GM12874 (cell line): Measurements from ENCODE around the gene KLF12.

Source experiments
- CTCF ChIP-seq: IDR thresholded peaks from 2 replicates; pipeline ENCODE4 v1.5.1; 2011; ENCODE audit warnings: low read depth, mild to moderate bottlenecking, control low read depth, low read length, moderate library complexity; ENCODE audit not compliant: insufficient read depth

The KLF12 gene

GRCh38 chr13:74135326-74136083 lies 1.3 kb upstream of the KLF12 start:
- TF ChIP-seq CTCF = no peak

- TF ChIP-seq CTCF = no peak
Observed at GRCh38 chr13:74134777-74135325, 647 bp upstream of the KLF12 start.

GRCh38 chr13:74133657-74134201 lies 475 bp downstream of the KLF12 start:
- no peak for TF ChIP-seq CTCF

GRCh38 chr13:74132776-74133656 lies 1.2 kb downstream of the KLF12 start:
- no peak for TF ChIP-seq CTCF

- no peak for TF ChIP-seq CTCF
Observed at GRCh38 chr13:74132152-74132775, 1.9 kb downstream of the KLF12 start.

GRCh38 chr13:74131227-74131626 lies 3.0 kb downstream of the KLF12 start:
- no peak for TF ChIP-seq CTCF
